Heart right ventricle (tissue), 16 donors: ENCODE results near the gene VTI1A. TPM values are rescaled to one million over a fixed set of nuclear protein-coding genes. Genes with fewer than 3 reads are reported as not detected.

Experiments
- ATAC-seq, 8 donors: fragments of 200-7000 bp; cut with Tn5 transposase; one replicate each; pipeline ENCODE4 v1.9.1; 2020; ENCODE audit warnings: mild to moderate bottlenecking in 8 of 8, moderate library complexity in 8 of 8, moderate number of reproducible peaks in 1 of 8
- DNase-seq, 2 donors: peaks; one replicate each; pipeline ENCODE4 v3.0.0-alpha.2; 2020
- H3K27ac ChIP-seq, 10 donors: fragments of 200-600 bp; sonication (generic) in 2 of 10; one replicate each; pipeline versions ENCODE4 v1.5.0 to v1.8.0; 2020 to 2022; ENCODE audit warnings: mild to moderate bottlenecking in 3 of 10
- H3K27me3 ChIP-seq, 7 donors: fragments of 200-600 bp; one replicate each; pipeline ENCODE4 v1.8.0; 2021 to 2022; ENCODE audit warnings: mild to moderate bottlenecking in 2 of 7
- H3K36me3 ChIP-seq, 9 donors: fragments of 200-600 bp; sonication (generic) in 1 of 9; one replicate each; pipeline versions ENCODE4 v1.5.0 to v1.8.0; 2020 to 2022; ENCODE audit warnings: mild to moderate bottlenecking in 2 of 9
- H3K4me1 ChIP-seq, 9 donors: fragments of 200-600 bp; sonication (generic) in 1 of 9; one replicate each; pipeline versions ENCODE4 v1.5.0 to v1.8.0; 2020 to 2022; ENCODE audit warnings: mild to moderate bottlenecking in 4 of 9
- H3K4me3 ChIP-seq, 10 donors: fragments of 200-600 bp; sonication (generic) in 2 of 10; one replicate each; pipeline versions ENCODE4 v1.5.0 to v1.8.0; 2020 to 2022; ENCODE audit warnings: mild to moderate bottlenecking in 7 of 10, moderate library complexity in 2 of 10
- H3K9me3 ChIP-seq, 11 donors: fragments of 200-600 bp in 10 of 11; sonication (generic) in 2 of 11; one replicate each; pipeline versions ENCODE4 v1.5.0 to v1.8.0; 2013 to 2022; ENCODE audit warnings: mild to moderate bottlenecking in 2 of 11, control low read depth in 1 of 11, moderate library complexity in 1 of 11
- CTCF ChIP-seq, 9 donors: fragments of 200-600 bp; sonication (generic) in 2 of 9; IDR thresholded peaks; one replicate each; pipeline versions ENCODE4 v1.5.0 to v1.8.0; 2021 to 2022; ENCODE audit warnings: antibody characterized with exemption in 9 of 9, mild to moderate bottlenecking in 5 of 9, moderate library complexity in 1 of 9
- WGBS, 2 donors: extraction: QIAGEN DNeasy Blood & Tissue Kit; methylation state at CpG; one replicate each; pipeline ENCODE4 v1.1.7; 2013; ENCODE audit warnings: inconsistent platforms in 1 of 2; 5-methylcytosine and 5-hydroxymethylcytosine counted together
- intact Hi-C, 10 donors: fragments of 100-400 bp; cut with DNase I; formaldehyde crosslinking; loops; one replicate each; pipeline versions ENCODE4 v1.11.1 to v1.14.2; 2022
- polyA plus RNA-seq, 2 donors: library from polyadenylated mRNA; stranded (reverse); fragments of 200-250 nt; gene quantifications; one replicate each; pipeline ENCODE4 v1.2.3, GENCODE V29; 2013
- total RNA-seq, 10 donors: library from RNA; stranded (reverse); fragmentation: NEBNext Ultra II Directional in 3 of 10; extraction: Animal tissue kit (Norgen Biotek cat#: 25700) in 3 of 10; gene quantifications; one replicate each; pipeline versions ENCODE4 v1.2.1 to v1.2.4, GENCODE V29; 2021 to 2023
- donor health status: Arrhythmogenic right ventricular cardiomyopathy.
- donor health status: ischemic (EF 13 %, LVEDD 7.1; RV severe dilation, severe dysfunction).
- donor health status: healthy with polysubstance abuse.
- donor health status: DM: no; HTN: yes; CAD: no.
- donor health status: DM: no; HTN: no; CAD: no.
- donor health status: ischemic (EF 25% LVEDD 6.9; RV normal size, moderate dysfunction).
- donor health status: ischemic (EF 25% LVEDD 5.7; RV mildly dilated, moderate dysfunction).
- donor health status: healthy.
- donor health status: DM: yes; HTN: yes; CAD: no.
- donor health status: Ischemic cardiomyopathy.
- donor health status: ischemic (EF 35%, LVEDD 5.7; RV mildly dilated, moderate dysfunction).
- donor health status: nonischemic (EF 11% LVEDD 7.7; RV severe dilation, severe dysfunction).
- donor health status: DM: yes; HTN: yes; CAD: no.
- donor health status: PGD.
- donor health status: ischemic (EF 29% LVEDD 5.4; RV normal size, mild dysfunction).
- donor health status: nonischemic (EF 23%, LVEDD 6.1; RV moderate dilation, normal function).

The VTI1A gene
- total and polyA plus RNA-seq, 12 donors, result 6.2 to 24.5 (median 20.6) TPM

GRCh38 chr10:112484399-112484798 is 37.4 kb downstream of the VTI1A start:
- no peaks in the 10 kb centered on the region for H3K27me3 ChIP-seq
- intact Hi-C loops, result no loop called here
- ATAC-seq, result no peak
- no peak overlapping the region for H3K4me3 ChIP-seq
- H3K4me1 ChIP-seq, result no peaks in the 10 kb centered on the region
- DNase-seq, result no peak
- no peak overlapping the region for H3K27ac ChIP-seq
- no peaks in the 10 kb centered on the region for H3K9me3 ChIP-seq
- TF ChIP-seq CTCF (IDR thresholded peaks at IDR 0.05), result no peak
- H3K36me3 ChIP-seq, result no peaks in the 10 kb centered on the region
- WGBS, 2 donors, result 94 to 97% methylated on average over 2 of the region's 2 CpGs

GRCh38 chr10:112487964-112488363 is 40.9 kb downstream of the VTI1A start:
- DNase-seq (no peak), ATAC-seq (no peak)
- H3K36me3 ChIP-seq, result no peaks in the 10 kb centered on the region
- no peak overlapping the region for H3K27ac ChIP-seq
- intact Hi-C loops, result no loop called here
- H3K4me1 ChIP-seq, result peaks cover 0 to 18% (median 10%) of the 10 kb centered on the region in 9 donors
- no peaks in the 10 kb centered on the region for H3K27me3 ChIP-seq
- TF ChIP-seq CTCF (IDR thresholded peaks at IDR 0.05), result no peak
- H3K4me3 ChIP-seq, result no peak overlapping the region
- H3K9me3 ChIP-seq, result no peaks in the 10 kb centered on the region

DNA sequence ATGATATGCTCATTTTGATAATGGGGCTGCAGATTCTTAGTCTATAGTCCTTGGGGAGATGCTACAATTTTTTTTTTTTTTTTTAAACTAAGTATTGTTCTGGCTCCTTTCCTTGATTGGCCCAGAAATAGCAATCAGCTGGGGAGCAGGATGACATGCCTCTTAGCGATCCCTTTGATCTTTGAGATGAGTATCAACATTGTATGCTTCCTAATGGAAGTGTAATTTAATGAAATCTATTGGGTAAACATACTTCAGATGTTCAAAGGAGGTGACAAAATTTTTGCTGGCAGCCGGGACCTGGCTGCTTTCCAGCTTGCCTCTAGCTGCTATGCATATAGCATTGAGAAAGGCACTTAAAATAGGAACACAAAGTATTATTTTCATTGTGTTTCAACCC is 43.5 kb downstream of the VTI1A start:
- no peak overlapping the region for H3K27ac ChIP-seq
- no peak for TF ChIP-seq CTCF (IDR thresholded peaks at IDR 0.05)
- H3K4me1 ChIP-seq, result peaks cover 0 to 18% (median 10%) of the 10 kb centered on the region in 9 donors
- H3K36me3 ChIP-seq, result no peaks in the 10 kb centered on the region
- peak in 1 of 2 donors; percentile 26 for DNase-seq
- no peaks in the 10 kb centered on the region for H3K9me3 ChIP-seq
- ATAC-seq, result no peak
- H3K27me3 ChIP-seq, result no peaks in the 10 kb centered on the region
- 24 to 28% methylated on average over 2 of the region's 2 CpGs for WGBS, 2 donors
- H3K4me3 ChIP-seq, result no peak overlapping the region
- intact Hi-C loops, result no loop called here

DNA sequence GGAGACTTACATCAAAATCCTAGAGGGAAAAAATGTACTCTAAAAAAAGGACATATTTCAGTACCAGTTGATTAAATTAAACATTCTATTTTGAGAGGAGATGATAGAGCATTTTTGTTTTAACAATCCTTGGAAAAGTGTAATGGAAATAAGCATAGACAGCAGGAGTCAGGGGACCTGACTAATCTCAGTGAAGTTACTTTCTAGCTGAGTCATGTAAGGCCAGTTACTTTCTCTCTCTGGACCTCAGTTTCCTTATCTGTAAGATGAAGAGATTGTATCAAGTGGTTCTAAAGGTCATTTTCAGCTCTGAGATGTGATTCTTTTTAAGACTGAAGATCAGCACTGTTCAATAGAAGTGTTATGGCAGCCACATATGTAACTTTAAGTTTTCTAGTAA is 44.1 kb downstream of the VTI1A start:
- H3K27ac ChIP-seq, result no peak overlapping the region
- H3K27me3 ChIP-seq, result no peaks in the 10 kb centered on the region
- H3K36me3 ChIP-seq, result no peaks in the 10 kb centered on the region
- intact Hi-C loops, result no loop called here
- ATAC-seq, result no peak
- no peaks in the 10 kb centered on the region for H3K9me3 ChIP-seq
- DNase-seq, result no peak
- peaks cover 0 to 18% (median 10%) of the 10 kb centered on the region in 9 donors for H3K4me1 ChIP-seq
- H3K4me3 ChIP-seq, result no peak overlapping the region
- no peak for TF ChIP-seq CTCF (IDR thresholded peaks at IDR 0.05)

GRCh38 chr10:112492736-112493135 is 45.7 kb downstream of the VTI1A start:
- Histone ChIP-seq H3K9me3 (no peaks in the 10 kb centered on the region), H3K27me3 (no peaks in the 10 kb centered on the region), H3K4me3 (no peak overlapping the region), H3K4me1 (peaks cover 0 to 18% (median 10%) of the 10 kb centered on the region in 9 donors), H3K27ac (no peak overlapping the region), H3K36me3 (no peaks in the 10 kb centered on the region)
- ATAC-seq (no peak), DNase-seq (no peak)
- 98 to 99% methylated on average over 6 of the region's 6 CpGs for WGBS, 2 donors
- no peak for TF ChIP-seq CTCF (IDR thresholded peaks at IDR 0.05)
- intact Hi-C loops, result no loop called here
